HG03280 (cell line): ENCODE data around the gene ATP1B2.
"Not testable (repeated sequence)": the region's sequence is repeated elsewhere in the genome, so short reads cannot be mapped to it uniquely, and the experiment has no call there.

Source experiments
- ATAC-seq: cut with Tn5 transposase; IDR thresholded peaks from one replicate; pipeline ENCODE4 v1.9.1; 2021; ENCODE audit warnings: mild to moderate bottlenecking, moderate library complexity; ENCODE audit not compliant: unreplicated experiment

The ATP1B2 gene

GRCh38 chr17:7650509-7651096 lies at the start of gene ATP1B2:
TSS of gene ATP1B2 (plus strand) at chr17:7650926. CDS start at chr17:7651519, 593 bp downstream.
- ATAC-seq: peak; percentile 61

- no peak for ATAC-seq
Measured at GRCh38 chr17:7606280-7606679, 44.4 kb upstream of the ATP1B2 start.

- no peak for ATAC-seq
Measured at GRCh38 chr17:7610641-7611040, 40.1 kb upstream of the ATP1B2 start.

GRCh38 chr17:7611635-7612293 lies 39.0 kb upstream of the ATP1B2 start:
- no peak for ATAC-seq

GRCh38 chr17:7612294-7612640 lies 38.5 kb upstream of the ATP1B2 start:
- no peak for ATAC-seq

GRCh38 chr17:7613769-7614424 lies 36.8 kb upstream of the ATP1B2 start:
- ATAC-seq: no peak

- ATAC-seq: peak; percentile 87
Measured at GRCh38 chr17:7614425-7615264, 36.1 kb upstream of the ATP1B2 start, which contains the start of gene FXR2. TSS of gene FXR2 (minus strand) at chr17:7614897. CDS start at chr17:7614532, 365 bp downstream.

GRCh38 chr17:7615265-7615747 lies 35.4 kb upstream of the ATP1B2 start:
- ATAC-seq: no peak

- ATAC-seq: no peak
Measured at GRCh38 chr17:7618608-7619007, 32.1 kb upstream of the ATP1B2 start.

GRCh38 chr17:7620835-7621234 lies 29.9 kb upstream of the ATP1B2 start:
- no peak for ATAC-seq

- no peak for ATAC-seq
Measured at GRCh38 chr17:7623661-7624060, 27.1 kb upstream of the ATP1B2 start.

GRCh38 chr17:7625749-7626148 lies 25.0 kb upstream of the ATP1B2 start:
- not testable (repeated sequence) for ATAC-seq

GRCh38 chr17:7626307-7626706 lies 24.4 kb upstream of the ATP1B2 start:
- no peak for ATAC-seq

GRCh38 chr17:7626956-7627249 lies 23.8 kb upstream of the ATP1B2 start:
- peak; percentile 5 for ATAC-seq

GRCh38 chr17:7627250-7628121 lies 23.2 kb upstream of the ATP1B2 start, which contains the start of gene SAT2:
TSS of gene SAT2 (minus strand) at chr17:7627821. CDS start at chr17:7627635, 186 bp downstream.
- peak; percentile 82 for ATAC-seq

GRCh38 chr17:7629939-7630571 lies 20.7 kb upstream of the ATP1B2 start, which contains the start of gene SHBG:
TSS of gene SHBG (plus strand) at chr17:7630135. CDS start at chr17:7630173, 38 bp downstream.
- ATAC-seq: no peak

- no peak for ATAC-seq
Measured at GRCh38 chr17:7631398-7632380, 19.0 kb upstream of the ATP1B2 start.

- no peak for ATAC-seq
Measured at GRCh38 chr17:7632492-7632894, 18.2 kb upstream of the ATP1B2 start.
